Measurements from ENCODE around the gene YAE1.

YAE1 gene

DNA sequence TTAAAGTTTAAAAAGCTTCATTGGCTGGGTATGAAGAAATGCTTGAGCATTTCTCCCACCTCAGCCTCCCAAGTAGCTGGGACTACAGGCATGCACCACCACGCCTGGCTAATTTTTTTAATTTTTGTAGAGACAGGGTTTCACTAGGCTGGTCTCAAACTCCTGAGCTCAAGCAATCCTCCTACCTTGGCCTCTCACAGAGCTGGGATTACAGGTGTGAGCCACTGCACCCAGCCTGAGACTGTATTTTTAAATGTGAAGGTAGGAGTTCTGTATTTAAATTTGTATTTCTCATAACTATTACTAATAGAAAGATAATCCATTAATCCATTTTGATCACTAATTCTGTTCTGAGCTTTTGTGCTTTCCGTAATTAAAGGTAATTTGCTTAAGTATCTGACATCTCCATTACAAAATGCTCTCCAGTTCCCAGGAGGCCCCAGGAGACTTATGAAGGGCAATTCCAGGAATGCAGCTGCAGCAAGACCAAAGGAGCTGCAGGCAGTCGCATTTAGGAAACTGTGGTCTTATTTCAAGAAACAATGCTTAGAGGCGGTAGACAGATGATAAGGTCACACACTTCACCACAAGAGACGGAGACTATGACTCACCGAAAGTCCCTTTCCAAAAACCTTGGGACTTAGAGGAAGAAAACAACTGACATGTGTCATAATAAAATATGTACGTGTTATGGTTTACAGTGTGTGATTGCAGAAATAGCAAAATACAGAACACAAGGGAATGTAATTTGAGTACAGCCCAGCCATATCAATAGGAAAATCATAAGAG, 23.3 kb downstream of the YAE1 start:
- ChIA-PET CTCF (interaction anchor here (0.7 to 3.6 kb wide), 4 partner anchors 9 to 158 kb away, joined by 3 to 37 read pairs (median 15); no protein-coding TSS in a partner anchor), POLR2A (interaction anchor here (0.7 to 1.5 kb wide), 2 partner anchors 32 to 144 kb away, joined by 3 to 5 read pairs; no protein-coding TSS in a partner anchor)
- no peak for DNase-seq (ENCODE audit: low read depth, low spot score)

GRCh38 chr7:39592586-39592985, 26.4 kb downstream of the YAE1 start:
- ChIA-PET POLR2A (interaction anchor here (0.7 to 1.1 kb wide), 3 partner anchors 16 to 141 kb away, joined by 3 to 4 read pairs (median 4); no protein-coding TSS in a partner anchor), CTCF (interaction anchor here (1.6 to 1.7 kb wide), 2 partner anchors 12 to 154 kb away, joined by 5 to 6 read pairs; no protein-coding TSS in a partner anchor)
- no peak overlapping the region for H3K4me3 ChIP-seq (ENCODE audit: low read depth, low read length)
- DNase-seq (ENCODE audit: low read depth, low spot score), result no peak
- TF ChIP-seq, protein P1, sequence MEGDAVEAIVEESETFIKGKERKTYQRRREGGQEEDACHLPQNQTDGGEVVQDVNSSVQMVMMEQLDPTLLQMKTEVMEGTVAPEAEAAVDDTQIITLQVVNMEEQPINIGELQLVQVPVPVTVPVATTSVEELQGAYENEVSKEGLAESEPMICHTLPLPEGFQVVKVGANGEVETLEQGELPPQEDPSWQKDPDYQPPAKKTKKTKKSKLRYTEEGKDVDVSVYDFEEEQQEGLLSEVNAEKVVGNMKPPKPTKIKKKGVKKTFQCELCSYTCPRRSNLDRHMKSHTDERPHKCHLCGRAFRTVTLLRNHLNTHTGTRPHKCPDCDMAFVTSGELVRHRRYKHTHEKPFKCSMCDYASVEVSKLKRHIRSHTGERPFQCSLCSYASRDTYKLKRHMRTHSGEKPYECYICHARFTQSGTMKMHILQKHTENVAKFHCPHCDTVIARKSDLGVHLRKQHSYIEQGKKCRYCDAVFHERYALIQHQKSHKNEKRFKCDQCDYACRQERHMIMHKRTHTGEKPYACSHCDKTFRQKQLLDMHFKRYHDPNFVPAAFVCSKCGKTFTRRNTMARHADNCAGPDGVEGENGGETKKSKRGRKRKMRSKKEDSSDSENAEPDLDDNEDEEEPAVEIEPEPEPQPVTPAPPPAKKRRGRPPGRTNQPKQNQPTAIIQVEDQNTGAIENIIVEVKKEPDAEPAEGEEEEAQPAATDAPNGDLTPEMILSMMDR (IDR thresholded peaks at IDR 0.05; ENCODE audit: insufficient read depth, low read length, missing control alignments), result no peak

More for the DNA sequence above, 23.3 kb downstream of the YAE1 start:
- no peak overlapping the region for H3K4me3 ChIP-seq (ENCODE audit: low read depth, low read length)
- TF ChIP-seq, protein P1 (IDR thresholded peaks at IDR 0.05; ENCODE audit: insufficient read depth, low read length, missing control alignments), result no peak

DNA sequence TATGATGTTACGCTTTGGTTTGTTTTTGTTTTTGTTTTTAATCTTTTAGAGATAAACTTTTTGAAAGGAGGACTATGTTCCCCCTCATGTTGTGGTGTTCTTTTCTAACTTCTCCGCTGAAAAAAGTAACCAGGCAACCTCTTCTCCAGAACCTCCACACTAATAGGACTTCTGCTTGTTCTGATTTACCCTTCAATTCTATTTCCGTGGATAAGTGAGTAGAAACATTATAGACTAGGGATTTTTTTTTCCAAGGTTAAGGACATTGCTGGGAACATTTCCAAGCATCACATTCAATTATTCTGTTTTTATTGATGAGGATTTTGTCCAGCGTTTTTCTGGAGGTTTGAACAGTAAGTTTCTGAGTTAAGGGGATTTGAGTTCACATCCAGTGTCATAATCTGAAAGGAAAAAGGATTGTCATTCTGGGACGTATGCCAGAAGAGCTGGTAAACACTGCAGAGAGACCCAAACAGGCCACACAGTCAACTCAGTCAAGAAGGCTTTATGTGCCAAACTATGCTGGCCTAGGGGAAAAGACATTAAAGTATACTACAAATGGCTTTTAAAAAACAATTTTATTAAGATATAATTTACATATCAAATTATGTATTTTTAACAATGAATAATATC, 28.9 kb downstream of the YAE1 start:
- H3K4me3 ChIP-seq (ENCODE audit: low read depth, low read length), result no peak overlapping the region
- TF ChIP-seq, protein P1 (IDR thresholded peaks at IDR 0.05; ENCODE audit: insufficient read depth, low read length, missing control alignments), result no peak
- no peak for DNase-seq (ENCODE audit: low read depth, low spot score)
- ChIA-PET POLR2A (no interaction called here), CTCF (interaction anchor here (0.6 to 1.1 kb wide), 2 partner anchors 15 to 151 kb away, joined by 4 to 5 read pairs; no protein-coding TSS in a partner anchor)

DNA sequence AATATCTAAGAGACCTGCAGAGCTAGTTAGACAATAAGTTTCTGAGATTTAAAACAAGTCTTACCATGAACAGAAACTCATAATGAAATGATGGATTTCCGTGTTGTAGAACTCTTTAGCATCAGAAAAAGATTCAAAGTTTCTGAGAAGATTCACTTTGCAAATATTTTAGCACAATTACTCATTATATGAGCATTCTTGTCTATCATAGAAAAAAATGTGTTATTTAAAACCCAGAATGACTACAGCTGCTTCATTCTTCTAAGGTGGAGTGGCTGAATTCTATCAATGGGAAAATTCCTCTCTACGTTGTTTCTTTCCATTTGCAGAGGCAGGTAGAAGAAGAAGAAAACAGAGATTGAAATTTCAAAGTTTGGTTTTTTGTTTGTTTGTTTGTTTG, 36.1 kb downstream of the YAE1 start:
- no peak overlapping the region for H3K4me3 ChIP-seq (ENCODE audit: low read depth, low read length)
- TF ChIP-seq, protein P1 (IDR thresholded peaks at IDR 0.05; ENCODE audit: insufficient read depth, low read length, missing control alignments), result no peak
- ChIA-PET POLR2A (no interaction called here), CTCF (no interaction called here)
- no peak for DNase-seq (ENCODE audit: low read depth, low spot score)

- no peak for DNase-seq (ENCODE audit: low read depth, low spot score)
- no peak overlapping the region for H3K4me3 ChIP-seq (ENCODE audit: low read depth, low read length)
- CTCF ChIA-PET, result interaction anchor here (0.9 to 1.6 kb wide), 2 partner anchors 12 to 144 kb away, joined by 3 to 4 read pairs; no protein-coding TSS in a partner anchor
- POLR2A ChIA-PET, result no interaction called here
- TF ChIP-seq, protein P1 (IDR thresholded peaks at IDR 0.05; ENCODE audit: insufficient read depth, low read length, missing control alignments), result no peak
These were observed 37.7 kb downstream of the YAE1 start for GRCh38 chr7:39603924-39604323.

- H3K4me3 ChIP-seq (ENCODE audit: low read depth, low read length), result no peak overlapping the region
- TF ChIP-seq, protein P1 (IDR thresholded peaks at IDR 0.05; ENCODE audit: insufficient read depth, low read length, missing control alignments), result no peak
- no peak for DNase-seq (ENCODE audit: low read depth, low spot score)
- ChIA-PET POLR2A (interaction anchor here (1.2 kb wide), 1 partner anchor 18 kb away, joined by 3 read pairs; the partner anchor contains the start of gene RALA), CTCF (interaction anchor here (0.8 to 1.7 kb wide), 4 partner anchors 8 to 143 kb away, joined by 3 to 7 read pairs (median 4); no protein-coding TSS in a partner anchor)
These were observed 38.9 kb downstream of the YAE1 start for GRCh38 chr7:39605087-39605486.
